Astrocyte of the spinal cord (primary cell): Measurements from ENCODE around the gene RAG2.

Experiments
- DNase-seq: peaks from one replicate; pipeline ENCODE4 v3.0.0; 2011; ENCODE audit warnings: low read depth, low spot score
- H3K4me3 ChIP-seq: 2 replicates; pipeline ENCODE4 v1.5.1; 2011; ENCODE audit warnings: low read depth, mild to moderate bottlenecking, low read length, moderate library complexity
- in situ Hi-C: cut with HindIII; loops from 2 replicates; pipeline ENCODE4 v1.10.0; 2017; ENCODE audit warnings: low sequenced_read_pairs
- TF ChIP-seq, protein P1 (sequence below): IDR thresholded peaks from 2 replicates; pipeline ENCODE4 v1.5.1; 2012; ENCODE audit warnings: low read depth, mild to moderate bottlenecking, low read length, inconsistent platforms

RAG2 gene

DNA sequence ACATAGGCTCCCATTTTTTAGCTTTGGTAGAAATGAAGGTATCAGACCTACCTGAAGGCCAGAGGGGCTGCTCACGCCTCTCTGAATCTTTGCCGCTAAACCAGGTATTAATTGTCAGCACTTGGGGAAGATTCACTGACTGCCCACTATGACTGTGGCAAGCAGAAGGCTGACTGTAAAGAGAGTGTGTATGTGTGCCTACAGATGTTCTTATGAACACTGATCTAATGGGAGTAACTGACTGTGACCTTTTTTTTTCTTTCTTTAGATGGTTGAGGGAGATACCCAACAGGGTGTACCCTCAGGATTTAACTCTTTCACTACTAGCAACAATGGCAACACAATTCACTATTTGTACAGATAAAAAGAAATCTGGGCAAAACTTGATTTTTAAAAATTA is at the start of gene RAG2:
RAG2 (minus strand) TSS at position 186 of the 400 bp plus-strand sequence. CDS start 4,068 bp downstream, outside the sequence.
- TF ChIP-seq, protein P1, sequence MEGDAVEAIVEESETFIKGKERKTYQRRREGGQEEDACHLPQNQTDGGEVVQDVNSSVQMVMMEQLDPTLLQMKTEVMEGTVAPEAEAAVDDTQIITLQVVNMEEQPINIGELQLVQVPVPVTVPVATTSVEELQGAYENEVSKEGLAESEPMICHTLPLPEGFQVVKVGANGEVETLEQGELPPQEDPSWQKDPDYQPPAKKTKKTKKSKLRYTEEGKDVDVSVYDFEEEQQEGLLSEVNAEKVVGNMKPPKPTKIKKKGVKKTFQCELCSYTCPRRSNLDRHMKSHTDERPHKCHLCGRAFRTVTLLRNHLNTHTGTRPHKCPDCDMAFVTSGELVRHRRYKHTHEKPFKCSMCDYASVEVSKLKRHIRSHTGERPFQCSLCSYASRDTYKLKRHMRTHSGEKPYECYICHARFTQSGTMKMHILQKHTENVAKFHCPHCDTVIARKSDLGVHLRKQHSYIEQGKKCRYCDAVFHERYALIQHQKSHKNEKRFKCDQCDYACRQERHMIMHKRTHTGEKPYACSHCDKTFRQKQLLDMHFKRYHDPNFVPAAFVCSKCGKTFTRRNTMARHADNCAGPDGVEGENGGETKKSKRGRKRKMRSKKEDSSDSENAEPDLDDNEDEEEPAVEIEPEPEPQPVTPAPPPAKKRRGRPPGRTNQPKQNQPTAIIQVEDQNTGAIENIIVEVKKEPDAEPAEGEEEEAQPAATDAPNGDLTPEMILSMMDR, result no peak
- in situ Hi-C loops, result no loop called here
- no peak within 1 kb of the TSS for H3K4me3 ChIP-seq
- DNase-seq, result no peak

DNA sequence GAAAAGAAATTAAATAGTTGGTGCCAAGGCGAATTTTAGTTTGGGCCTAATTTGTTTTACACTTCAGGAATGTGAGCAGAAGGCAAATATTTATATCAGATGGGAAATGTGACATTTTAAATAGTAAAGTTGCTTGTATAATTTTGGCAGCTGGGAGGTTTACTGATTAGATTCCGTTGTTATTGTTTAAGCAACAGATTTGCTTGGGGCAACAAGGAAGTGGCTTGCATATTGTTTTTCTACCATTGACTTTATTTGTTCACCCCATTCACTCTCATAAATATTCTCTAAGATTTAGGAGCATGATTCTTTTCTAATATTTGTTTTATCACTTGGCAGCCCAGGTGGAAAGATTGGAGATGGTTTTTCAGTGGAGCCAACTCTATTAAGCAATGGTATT is 40.5 kb upstream of the RAG2 start:
- in situ Hi-C loops, result no loop called here
- no peak overlapping the region for H3K4me3 ChIP-seq
- no peak for DNase-seq
- TF ChIP-seq, protein P1, result no peak

DNA sequence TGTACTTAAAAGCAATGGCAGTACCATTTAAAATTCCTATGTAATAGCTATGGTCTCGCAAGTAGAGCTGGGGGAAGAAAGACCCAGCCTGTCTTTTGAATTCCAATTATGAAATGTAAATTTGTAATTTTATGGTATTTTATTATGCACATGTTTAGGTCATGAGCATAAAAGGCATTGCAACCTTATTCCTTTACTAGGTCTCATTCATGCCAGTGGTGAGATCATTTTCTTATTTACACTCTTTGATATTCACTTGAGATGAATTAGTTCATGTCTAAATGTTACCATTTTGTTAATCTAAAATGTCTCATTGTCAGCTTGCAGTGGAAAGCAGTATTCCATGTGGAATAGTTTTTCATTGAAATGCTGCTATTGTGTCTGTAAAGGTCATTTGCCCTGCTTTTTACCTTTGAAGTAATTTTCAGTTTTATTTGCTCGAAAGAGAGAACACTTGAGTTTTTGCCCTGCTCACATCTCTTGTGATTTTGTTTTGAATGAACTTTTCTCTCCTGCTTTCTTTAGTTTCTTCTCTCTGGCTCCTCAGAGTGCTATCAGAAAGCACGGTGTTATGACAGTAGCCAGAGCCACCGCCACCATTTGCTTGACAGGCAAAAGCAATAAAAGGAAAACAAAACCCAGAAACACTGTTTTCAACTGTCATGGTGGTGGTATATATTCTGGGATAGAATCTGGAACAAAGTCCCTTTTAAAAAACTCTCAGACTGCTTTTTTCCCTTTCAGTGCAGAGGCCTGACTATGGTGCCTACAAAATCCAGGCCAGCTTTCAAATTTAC is 37.2 kb upstream of the RAG2 start:
- no peak overlapping the region for H3K4me3 ChIP-seq
- DNase-seq, result no peak
- in situ Hi-C loops, result no loop called here
- TF ChIP-seq, protein P1, result no peak

DNA sequence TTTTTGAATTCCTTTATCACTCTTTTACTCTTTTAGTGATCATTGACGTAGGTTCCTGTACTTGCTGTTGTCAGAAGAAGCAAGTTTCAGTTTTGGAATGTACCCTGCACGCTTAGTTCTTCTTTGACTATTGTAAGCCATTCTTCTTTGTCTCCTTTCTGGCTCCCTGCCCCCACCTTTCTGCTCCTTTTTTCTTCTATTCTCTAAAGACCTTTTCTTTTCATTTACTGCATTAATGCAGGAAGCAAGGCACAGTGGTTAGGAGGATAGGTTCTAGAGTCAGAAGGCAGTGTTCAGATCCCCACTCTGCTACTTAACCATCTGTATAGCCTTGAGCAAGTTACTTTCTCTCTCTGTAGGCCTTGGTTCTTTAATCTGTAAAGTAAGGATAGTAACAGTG is 33.7 kb upstream of the RAG2 start:
- in situ Hi-C loops, result no loop called here
- no peak overlapping the region for H3K4me3 ChIP-seq
- no peak for DNase-seq
- TF ChIP-seq, protein P1, result no peak

DNA sequence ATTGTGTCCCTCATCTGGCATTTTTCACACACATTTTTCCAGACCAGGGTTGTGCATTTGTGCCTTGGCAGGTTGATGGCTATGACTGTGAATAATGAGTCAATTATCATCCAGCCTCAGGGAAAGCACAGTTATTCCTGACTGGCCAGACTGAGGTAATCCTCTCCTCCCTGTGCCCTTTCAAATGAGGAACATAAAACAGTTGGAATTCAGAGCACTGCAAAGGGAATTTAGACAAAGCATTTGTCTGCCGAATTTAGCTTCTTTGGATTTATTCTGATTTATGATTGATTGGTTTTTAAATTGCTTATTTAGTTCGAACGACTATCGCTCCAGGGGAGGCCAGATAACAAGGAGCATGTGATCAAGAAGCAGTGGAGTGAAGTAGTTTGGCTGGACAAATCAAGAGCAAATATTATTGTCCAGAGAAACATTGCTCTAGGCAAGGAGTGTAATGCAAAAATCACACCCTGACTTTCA is 30.8 kb upstream of the RAG2 start:
- TF ChIP-seq, protein P1, result no peak
- no peak overlapping the region for H3K4me3 ChIP-seq
- no peak for DNase-seq
- in situ Hi-C loops, result no loop called here

DNA sequence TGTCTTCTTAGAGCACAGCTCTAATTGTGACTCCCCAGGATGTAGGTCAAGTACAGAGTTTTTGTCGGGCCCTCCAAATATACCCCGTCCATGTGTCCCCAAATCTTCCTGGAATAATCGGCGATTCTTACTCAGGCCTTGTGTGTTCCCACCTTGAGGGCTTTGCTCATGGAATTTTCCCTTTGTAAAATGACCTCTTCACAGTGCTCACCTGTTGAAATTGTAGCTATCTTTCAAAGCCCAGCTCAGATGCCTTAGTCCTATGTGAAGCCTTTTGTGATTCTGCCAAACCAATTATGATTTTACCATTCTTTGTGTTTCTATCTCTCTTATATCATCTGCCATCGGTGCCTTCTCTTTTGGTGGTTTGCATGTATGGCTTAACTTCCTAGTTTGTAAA is 30.1 kb upstream of the RAG2 start:
- in situ Hi-C loops, result no loop called here
- H3K4me3 ChIP-seq, result no peak overlapping the region
- TF ChIP-seq, protein P1, result no peak
- no peak for DNase-seq
